B cell (primary cell): ENCODE measurements around the gene SIGLEC14. TPM values are rescaled to one million over a fixed set of nuclear protein-coding genes. Genes with fewer than 3 reads are reported as not detected.

Source experiments
- ATAC-seq: fragments of 200-7000 bp; cut with Tn5 transposase; one replicate; pipeline ENCODE4 v1.10.0; 2021; ENCODE audit warnings: low read depth, mild to moderate bottlenecking, moderate number of reproducible peaks, moderate library complexity
- CTCF ChIA-PET: fragments of 350-600 bp; sonication (Branson Sonifier 250); formaldehyde crosslinking; loops from one replicate; lab custom pipeline; 2021; ENCODE audit warnings: antibody characterized with exemption, inconsistent platforms; lab: Charles Lee
- POLR2A ChIA-PET: fragments of 350-600 bp; sonication (Branson Sonifier 250); formaldehyde crosslinking; loops from one replicate; lab custom pipeline; 2021; ENCODE audit warnings: antibody characterized with exemption; lab: Charles Lee
- DNase-seq: peaks from one replicate; pipeline ENCODE4 v3.0.0; 2013
- H2AFZ ChIP-seq: 2 replicates; pipeline ENCODE4 v1.6.1; 2012; ENCODE audit warnings: mild to moderate bottlenecking, low read depth, low read length; ENCODE audit not compliant: insufficient read depth, poor library complexity, severe bottlenecking
- H3K27ac ChIP-seq, 2 donors: 1 replicate in 1 of 2; 2 replicates in 1 of 2; pipeline ENCODE4 v1.5.1; 2012 to 2013; ENCODE audit warnings: low read length in 2 of 2, mild to moderate bottlenecking in 2 of 2, moderate library complexity in 1 of 2
- H3K27me3 ChIP-seq, 4 experiments: fragments of 200-600 bp in 1 of 4; sonication (generic) in 1 of 4; replicated peaks in 1 of 4; 1 replicate in 2 of 4; 2 replicates in 2 of 4; pipeline versions ENCODE4 v1.6.1 to v1.7.0; 2013 to 2016; ENCODE audit warnings: low read length in 3 of 4, mild to moderate bottlenecking in 2 of 4, mixed read lengths in 1 of 4, moderate library complexity in 1 of 4; ENCODE audit not compliant: insufficient read depth in 4 of 4, control insufficient read depth in 3 of 4; ENCODE audit errors: control extremely low read depth in 1 of 4
- H3K36me3 ChIP-seq, 2 experiments: replicated peaks in 1 of 2; 1 replicate in 1 of 2; 2 replicates in 1 of 2; pipeline versions ENCODE4 v1.6.1 to v1.7.1; 2013; ENCODE audit warnings: low read length in 1 of 2; ENCODE audit not compliant: insufficient read depth in 2 of 2, control insufficient read depth in 1 of 2; ENCODE audit errors: control extremely low read depth in 1 of 2, extremely low read depth in 1 of 2
- H3K4me1 ChIP-seq, 2 donors: fragments of 200-600 bp in 1 of 2; sonication (generic) in 1 of 2; 1 replicate in 1 of 2; 2 replicates in 1 of 2; pipeline versions ENCODE4 v1.5.1 to v1.6.1; 2013 to 2017; ENCODE audit warnings: low read length in 2 of 2; ENCODE audit not compliant: control insufficient read depth in 2 of 2, insufficient read depth in 2 of 2
- H3K4me2 ChIP-seq: replicated peaks from 2 replicates; pipeline ENCODE3; 2012; ENCODE audit warnings: mild to moderate bottlenecking, low read depth, low read length; ENCODE audit not compliant: poor library complexity, severe bottlenecking
- H3K4me3 ChIP-seq, 5 experiments: fragments of 200-600 bp in 1 of 5; sonication (generic) in 1 of 5; 1 replicate in 3 of 5; 2 replicates in 2 of 5; pipeline versions ENCODE4 v1.5.1 to v1.7.0; 2011 to 2016; ENCODE audit warnings: low read length in 4 of 5, mild to moderate bottlenecking in 4 of 5, low read depth in 2 of 5, control low read depth in 1 of 5, moderate library complexity in 1 of 5; ENCODE audit not compliant: insufficient read depth in 1 of 5; ENCODE audit errors: control extremely low read depth in 1 of 5, extremely low read depth in 1 of 5
- H3K79me2 ChIP-seq: fragments of 200-600 bp; sonication (generic); one replicate; pipeline ENCODE4 v1.6.0; 2016; ENCODE audit warnings: low read length; ENCODE audit not compliant: control insufficient read depth, insufficient read depth
- H3K9ac ChIP-seq: fragments of 200-600 bp; sonication (generic); 2 replicates; pipeline ENCODE4 v1.6.1; 2017; ENCODE audit warnings: mild to moderate bottlenecking, low read length, moderate library complexity
- H3K9me3 ChIP-seq, 3 donors: one replicate each; pipeline versions ENCODE4 v1.6.1 to v1.7.1; 2013; ENCODE audit warnings: low read length in 2 of 3; ENCODE audit not compliant: control insufficient read depth in 2 of 3, insufficient read depth in 1 of 3; ENCODE audit errors: control extremely low read depth in 1 of 3
- H4K20me1 ChIP-seq: 2 replicates; pipeline ENCODE4 v1.6.0; 2012; ENCODE audit warnings: mild to moderate bottlenecking, low read length; ENCODE audit not compliant: insufficient read depth, control insufficient read depth, poor library complexity, severe bottlenecking
- H3K27ac Mint-ChIP-seq: one replicate; pipeline ENCODE4 v1.8.0; 2021; ENCODE audit warnings: mixed read lengths
- H3K27me3 Mint-ChIP-seq: one replicate; pipeline ENCODE4 v1.8.0; 2021; ENCODE audit warnings: mixed read lengths
- H3K4me1 Mint-ChIP-seq: one replicate; pipeline ENCODE4 v1.8.0; 2021; ENCODE audit warnings: mixed read lengths
- H3K4me3 Mint-ChIP-seq: one replicate; pipeline ENCODE4 v1.8.0; 2021; ENCODE audit warnings: mixed read lengths
- H3K9me3 Mint-ChIP-seq: one replicate; pipeline ENCODE4 v1.8.0; 2022; ENCODE audit warnings: mixed read lengths; ENCODE audit not compliant: insufficient read depth
- EZH2 ChIP-seq: IDR thresholded peaks from 2 replicates; pipeline ENCODE4 v1.6.1; 2012; ENCODE audit warnings: borderline replicate concordance, low read depth, mild to moderate bottlenecking, moderate library complexity, low read length; ENCODE audit not compliant: insufficient read depth, poor library complexity, severe bottlenecking
- WGBS: methylation state at CpG from one replicate; pipeline ENCODE4 v1.1.5; 2013; ENCODE audit warnings: missing lambda C conversion rate; ENCODE audit not compliant: insufficient coverage; 5-methylcytosine and 5-hydroxymethylcytosine counted together
- intact Hi-C: fragments of 100-400 bp; cut with micrococcal nuclease; formaldehyde crosslinking; loops from one replicate; pipeline ENCODE4 v1.10.0; 2022
- polyA plus RNA-seq: library from polyadenylated mRNA; depleted of rRNA; stranded (reverse); fragments of >200 nt; gene quantifications from 2 replicates; pipeline ENCODE4 v1.2.3, GENCODE V29; 2012
- total RNA-seq, 2 donors: library from RNA; stranded (reverse); fragments of 120-200 nt in 1 of 2; gene quantifications; 1 replicate in 1 of 2; 2 replicates in 1 of 2; pipeline versions ENCODE4 v1.2.3 to v1.2.4, GENCODE V29; 2013 to 2022
- TF ChIP-seq, protein P1 (sequence below): fragments of 200-600 bp; IDR thresholded peaks from one replicate; pipeline ENCODE4 v1.8.0; 2022; ENCODE audit warnings: antibody characterized with exemption, mild to moderate bottlenecking

The SIGLEC14 gene
- total and polyA plus RNA-seq, 2 donors (not counting 1 experiment from before 2014, with no cell fraction given) = 11.2 to 30.0 TPM

DNA sequence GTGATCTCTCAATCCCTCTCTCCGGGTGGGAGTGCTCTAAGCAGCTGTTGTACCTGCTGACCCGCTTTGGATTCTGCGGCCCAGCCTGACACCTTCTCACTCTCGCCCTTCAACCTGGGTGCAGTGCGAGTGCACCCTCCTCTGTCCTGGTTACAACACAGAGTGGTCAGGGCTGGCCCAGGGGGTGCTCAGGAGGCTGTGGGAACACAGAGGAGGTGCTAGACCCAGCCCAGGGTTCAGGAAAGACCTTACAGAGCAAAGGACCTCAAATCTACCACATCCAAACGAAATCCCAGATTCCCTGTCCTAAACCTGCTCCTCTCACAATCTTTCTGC lies 51.9 kb downstream of the SIGLEC14 start:
- Histone ChIP-seq H3K4me1 (peaks cover 18 to 25% of the 10 kb centered on the region in 2 donors), H3K4me3 (peak overlapping the region; percentile 26 to 92 (median 88)), H3K27me3 (no peaks in the 10 kb centered on the region), H3K9me3 (peaks cover 0 to 14% (median 0%) of the 10 kb centered on the region in 3 donors), H3K79me2 (peaks cover 44% of the 10 kb centered on the region), H3K9ac (peak overlapping the region; percentile 89), H3K27ac (peak overlapping the region; percentile 19 to 55), H3K4me2 (peak overlapping the region; percentile 94), H3K36me3 (no peaks in the 10 kb centered on the region), H4K20me1 (no peaks in the 10 kb centered on the region), H2AFZ (peak overlapping the region; percentile 96)
- ChIA-PET CTCF (interaction anchor here (0.7 to 3.5 kb wide), 4 partner anchors 13 to 183 kb away, joined by 3 to 22 read pairs (median 4); no protein-coding TSS in a partner anchor), POLR2A (no interaction called here)
- Mint-ChIP-seq H3K27ac (peak overlapping the region; percentile 84), H3K4me3 (peak overlapping the region; percentile 92), H3K9me3 (no peaks in the 10 kb centered on the region), H3K27me3 (no peaks in the 10 kb centered on the region), H3K4me1 (peaks cover 28% of the 10 kb centered on the region)
- peak; percentile 1 for ATAC-seq
- 29% methylated on average over 6 of the region's 6 CpGs for WGBS
- peak; percentile 27 for DNase-seq
- TF ChIP-seq, protein P1, sequence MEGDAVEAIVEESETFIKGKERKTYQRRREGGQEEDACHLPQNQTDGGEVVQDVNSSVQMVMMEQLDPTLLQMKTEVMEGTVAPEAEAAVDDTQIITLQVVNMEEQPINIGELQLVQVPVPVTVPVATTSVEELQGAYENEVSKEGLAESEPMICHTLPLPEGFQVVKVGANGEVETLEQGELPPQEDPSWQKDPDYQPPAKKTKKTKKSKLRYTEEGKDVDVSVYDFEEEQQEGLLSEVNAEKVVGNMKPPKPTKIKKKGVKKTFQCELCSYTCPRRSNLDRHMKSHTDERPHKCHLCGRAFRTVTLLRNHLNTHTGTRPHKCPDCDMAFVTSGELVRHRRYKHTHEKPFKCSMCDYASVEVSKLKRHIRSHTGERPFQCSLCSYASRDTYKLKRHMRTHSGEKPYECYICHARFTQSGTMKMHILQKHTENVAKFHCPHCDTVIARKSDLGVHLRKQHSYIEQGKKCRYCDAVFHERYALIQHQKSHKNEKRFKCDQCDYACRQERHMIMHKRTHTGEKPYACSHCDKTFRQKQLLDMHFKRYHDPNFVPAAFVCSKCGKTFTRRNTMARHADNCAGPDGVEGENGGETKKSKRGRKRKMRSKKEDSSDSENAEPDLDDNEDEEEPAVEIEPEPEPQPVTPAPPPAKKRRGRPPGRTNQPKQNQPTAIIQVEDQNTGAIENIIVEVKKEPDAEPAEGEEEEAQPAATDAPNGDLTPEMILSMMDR = no peak
- no peak for TF ChIP-seq EZH2
- intact Hi-C loops = loop anchor here (1.0 to 5.0 kb wide), 4 partner anchors 13 to 1943 kb away; partner anchors contain the start of genes ZNF175 and ZNF331

DNA sequence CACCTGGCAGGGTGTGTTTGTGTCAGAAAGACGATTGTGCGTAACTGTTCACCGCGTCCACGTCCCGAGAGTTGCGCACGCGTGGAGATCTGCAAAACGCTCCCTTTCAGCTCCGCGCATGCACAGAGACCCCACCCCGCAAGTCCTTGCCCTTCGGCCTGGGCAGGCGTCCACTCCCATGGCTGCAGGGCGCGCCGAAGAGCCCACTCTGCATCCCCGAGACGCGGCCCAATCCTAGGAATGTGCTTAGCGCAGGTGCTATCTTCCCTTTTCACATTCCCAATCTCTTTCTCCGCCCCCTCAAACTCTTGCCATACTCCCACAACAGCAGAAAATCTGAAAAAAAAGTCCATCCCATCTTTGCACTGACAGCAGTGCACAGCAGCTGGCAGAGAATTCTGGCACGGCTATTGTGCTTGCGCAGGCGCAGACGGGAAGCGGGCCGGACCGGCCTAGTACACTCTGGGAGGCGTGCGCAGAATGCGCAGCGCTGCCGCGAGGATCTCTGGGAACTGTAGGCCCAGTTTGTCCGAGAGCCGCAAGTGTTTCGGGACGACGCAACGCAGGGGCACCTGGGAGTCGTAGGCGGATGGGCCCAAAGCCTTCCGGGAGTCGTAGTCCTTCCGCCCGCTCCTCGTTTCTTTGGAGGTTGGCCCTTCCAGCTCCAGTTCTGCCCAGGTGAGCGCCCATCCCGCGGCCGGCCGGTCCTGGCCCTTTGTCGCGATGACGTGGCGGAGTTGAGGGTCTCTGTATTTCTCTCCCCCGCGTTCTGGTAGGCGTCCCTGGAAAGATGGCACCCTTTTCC lies 52.5 kb downstream of the SIGLEC14 start:
- H3K9ac ChIP-seq = peak overlapping the region; percentile 89
- H4K20me1 ChIP-seq = no peaks in the 10 kb centered on the region
- WGBS = under 1% methylated on average over 61 of the region's 61 CpGs
- peak overlapping the region; percentile 92 for H3K4me3 Mint-ChIP-seq
- peak; percentile 100 for ATAC-seq
- peak overlapping the region; percentile 94 for H3K4me2 ChIP-seq
- no peak for TF ChIP-seq EZH2
- TF ChIP-seq, protein P1 = no peak
- no peaks in the 10 kb centered on the region for H3K27me3 ChIP-seq
- H3K27me3 Mint-ChIP-seq = no peaks in the 10 kb centered on the region
- ChIA-PET CTCF (interaction anchor here (0.7 to 3.5 kb wide), 5 partner anchors 13 to 183 kb away, joined by 3 to 22 read pairs (median 5); no protein-coding TSS in a partner anchor), POLR2A (no interaction called here)
- peak overlapping the region; percentile 96 for H2AFZ ChIP-seq
- peaks cover 41% of the 10 kb centered on the region for H3K79me2 ChIP-seq
- H3K4me1 ChIP-seq = peaks cover 16 to 21% of the 10 kb centered on the region in 2 donors
- no peaks in the 10 kb centered on the region for H3K36me3 ChIP-seq
- peak overlapping the region; percentile 84 for H3K27ac Mint-ChIP-seq
- peaks cover 25% of the 10 kb centered on the region for H3K4me1 Mint-ChIP-seq
- H3K9me3 ChIP-seq = peaks cover 0 to 14% (median 0%) of the 10 kb centered on the region in 3 donors
- H3K9me3 Mint-ChIP-seq = no peaks in the 10 kb centered on the region
- peak overlapping the region; percentile 53 to 92 (median 88) for H3K4me3 ChIP-seq
- peak overlapping the region; percentile 19 to 55 for H3K27ac ChIP-seq
- intact Hi-C loops = loop anchor here (1.0 to 5.0 kb wide), 4 partner anchors 13 to 1943 kb away; partner anchors contain the start of genes ZNF175 and ZNF331
- peak; percentile 97 for DNase-seq
